D721Med (cell line): Measurements from ENCODE around the gene CLEC20A.

Experiments used
- DNase-seq: peaks from one replicate; pipeline ENCODE4 v3.0.0; 2011; ENCODE audit warnings: low spot score; ENCODE audit not compliant: insufficient read length
- FAIRE-seq: peaks from 2 replicates; lab custom pipeline; 2011; peaks lifted over from hg19 to GRCh38; lab: Jason Lieb, UNC
- CTCF ChIP-seq: IDR thresholded peaks from 2 replicates; pipeline ENCODE4 v1.5.1; 2012; ENCODE audit warnings: mild to moderate bottlenecking, control low read depth; ENCODE audit not compliant: insufficient read depth; ENCODE audit errors: missing control alignments

The CLEC20A gene

GRCh38 chr1:178488393-178488792 lies 8.4 kb downstream of the CLEC20A start:
- no peak for TF ChIP-seq CTCF
- no peak for FAIRE-seq

GRCh38 chr1:178487070-178487615 lies 9.6 kb downstream of the CLEC20A start:
- TF ChIP-seq CTCF: no peak
- no peak for FAIRE-seq

More at GRCh38 chr1:178488393-178488792, 8.4 kb downstream of the CLEC20A start:
- no peak for DNase-seq

GRCh38 chr1:178486100-178487069 lies 10.4 kb downstream of the CLEC20A start:
- no peak for FAIRE-seq
- no peak for TF ChIP-seq CTCF

More at GRCh38 chr1:178487070-178487615, 9.6 kb downstream of the CLEC20A start:
- no peak for DNase-seq

DNA sequence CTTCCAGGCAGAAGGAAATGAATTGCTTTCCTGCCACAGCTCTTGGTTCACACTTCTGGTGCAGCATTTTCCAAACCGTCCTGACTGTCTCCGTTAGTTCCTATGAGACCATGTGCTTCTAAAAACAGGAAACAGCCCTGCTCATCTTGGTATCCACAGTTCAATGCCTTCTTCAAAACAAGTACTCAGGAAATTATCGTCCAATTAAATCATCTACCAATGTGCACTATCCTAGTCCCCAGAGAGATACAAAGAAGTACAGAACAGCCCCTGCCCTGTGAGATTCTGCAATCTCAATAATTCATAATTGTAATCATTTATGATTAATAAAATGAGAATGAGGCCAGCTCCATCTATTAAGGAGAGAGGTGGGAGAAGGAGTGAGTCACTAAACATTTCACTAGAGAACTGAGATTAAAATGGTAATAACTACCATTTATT lies 11.2 kb downstream of the CLEC20A start:
- FAIRE-seq (no peak), DNase-seq (no peak)

More at GRCh38 chr1:178486100-178487069, 10.4 kb downstream of the CLEC20A start:
- peak; percentile 22 for DNase-seq

GRCh38 chr1:178484698-178485225 lies 12.0 kb downstream of the CLEC20A start:
- DNase-seq: no peak
- FAIRE-seq: no peak
- TF ChIP-seq CTCF: no peak

More for the DNA sequence above, 11.2 kb downstream of the CLEC20A start:
- no peak for TF ChIP-seq CTCF

GRCh38 chr1:178483251-178483957 lies 13.4 kb downstream of the CLEC20A start:
- FAIRE-seq (no peak), DNase-seq (no peak)
- TF ChIP-seq CTCF: no peak
